Transverse colon (tissue), 4 donors: Measurements from ENCODE around the gene OR5AC2. TPM values are rescaled to one million over a fixed set of nuclear protein-coding genes. Genes with fewer than 3 reads are reported as not detected.

Experiments
- DNase-seq: peaks from one replicate; pipeline ENCODE4 v3.0.0-alpha.2; 2019
- H3K27ac ChIP-seq, 4 donors: fragments of 200-600 bp; sonication (generic); 2 replicates each; pipeline ENCODE4 v1.5.1; 2016 to 2018; ENCODE audit warnings: inconsistent platforms in 4 of 4
- H3K27me3 ChIP-seq: fragments of 200-600 bp; sonication (generic); 2 replicates; pipeline ENCODE4 v1.5.1; 2017; ENCODE audit warnings: inconsistent platforms
- H3K36me3 ChIP-seq, 4 donors: fragments of 200-600 bp; sonication (generic); 2 replicates each; pipeline ENCODE4 v1.5.1; 2017 to 2019; ENCODE audit warnings: inconsistent platforms in 4 of 4
- H3K4me1 ChIP-seq, 4 donors: fragments of 200-600 bp; sonication (generic); 2 replicates each; pipeline ENCODE4 v1.5.1; 2017 to 2020; ENCODE audit warnings: inconsistent platforms in 4 of 4
- H3K4me3 ChIP-seq, 4 donors: fragments of 200-600 bp; sonication (generic); 1 replicate in 1 of 4; 2 replicates in 3 of 4; pipeline versions ENCODE4 v1.5.1 to v1.6.1; 2017 to 2019; ENCODE audit warnings: inconsistent platforms in 4 of 4
- H3K9me3 ChIP-seq, 2 donors: fragments of 200-600 bp; sonication (generic); 2 replicates each; pipeline ENCODE4 v1.5.1; 2017 to 2019; ENCODE audit warnings: inconsistent platforms in 2 of 2
- EP300 ChIP-seq: sonication (generic); formaldehyde crosslinking; IDR thresholded peaks from one replicate; pipeline ENCODE4 v1.6.1; 2017; ENCODE audit warnings: antibody characterized with exemption, low read depth
- POLR2A ChIP-seq: fragments of 450-650 bp; IDR thresholded peaks from one replicate; pipeline ENCODE4 v1.6.1; 2016; ENCODE audit warnings: antibody characterized with exemption, mild to moderate bottlenecking, moderate library complexity
- POLR2AphosphoS5 ChIP-seq, 3 donors: sonication (generic); formaldehyde crosslinking; IDR thresholded peaks; one replicate each; pipeline ENCODE4 v1.6.1; 2016; ENCODE audit warnings: antibody characterized with exemption in 3 of 3
- whole genome bisulfite sequencing, 2 donors: methylation state at CpG; one replicate each; pipeline ENCODE4 v1.1.5; 2018; ENCODE audit warnings: low coverage in 1 of 2; 5-methylcytosine and 5-hydroxymethylcytosine counted together
- in situ Hi-C, 4 donors: fragments of 200-750 bp; cut with MboI; loops; one replicate each; pipeline versions ENCODE4 v1.15.0 to v1.15.1; 2017; ENCODE audit warnings: low sequenced_read_pairs in 3 of 4, low pct_ligation_motif_present in 1 of 4, low pct_unique_long_range_greater_than_20kb in 1 of 4
- intact Hi-C: fragments of 100-400 bp; cut with DNase I; formaldehyde crosslinking; loops from one replicate; pipeline ENCODE4 v1.15.1; 2023; ENCODE audit warnings: low total_unique reads
- total RNA-seq, 4 donors: library from RNA; depleted of rRNA; stranded (reverse); fragments of >200 nt; gene quantifications; one replicate each; pipeline ENCODE4 v1.1.0, GENCODE V29; 2016
- TF ChIP-seq, protein P1 (sequence below), 5 experiments: fragments of 200-600 bp in 3 of 5; fragments of 450-650 bp in 2 of 5; sonication (generic) in 3 of 5; IDR thresholded peaks; 1 replicate in 2 of 5; 2 replicates in 3 of 5; pipeline ENCODE4 v1.5.1; 2016 to 2017; ENCODE audit warnings: antibody characterized with exemption in 5 of 5, inconsistent platforms in 3 of 5, mild to moderate bottlenecking in 2 of 5, moderate library complexity in 1 of 5

Gene OR5AC2, protein sequence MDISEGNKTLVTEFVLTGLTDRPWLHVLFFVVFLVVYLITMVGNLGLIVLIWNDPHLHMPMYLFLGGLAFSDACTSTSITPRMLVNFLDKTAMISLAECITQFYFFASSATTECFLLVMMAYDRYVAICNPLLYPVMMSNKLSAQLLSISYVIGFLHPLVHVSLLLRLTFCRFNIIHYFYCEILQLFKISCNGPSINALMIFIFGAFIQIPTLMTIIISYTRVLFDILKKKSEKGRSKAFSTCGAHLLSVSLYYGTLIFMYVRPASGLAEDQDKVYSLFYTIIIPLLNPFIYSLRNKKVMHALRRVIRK
- total RNA-seq = not detected

DNA sequence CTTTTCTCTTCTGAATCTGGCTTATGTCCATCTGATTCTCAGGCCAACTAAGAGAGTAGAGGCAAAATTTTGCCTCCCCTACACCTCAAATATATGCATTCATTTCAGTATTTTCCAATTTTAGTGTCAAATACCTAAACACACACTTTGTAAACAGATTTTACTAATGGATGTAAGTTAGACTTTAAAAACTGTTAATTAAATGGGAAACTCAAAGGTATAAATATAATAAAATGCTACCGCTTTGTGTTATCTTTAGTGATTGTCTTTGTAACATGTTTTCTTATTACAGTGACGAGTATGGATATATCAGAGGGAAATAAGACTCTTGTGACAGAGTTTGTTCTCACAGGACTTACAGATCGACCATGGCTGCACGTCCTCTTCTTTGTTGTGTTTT is at the start of gene OR5AC2:
Gene OR5AC2, plus strand, starts transcription at position 301 of the 400 bp plus-strand sequence. Its CDS starts 0 bp downstream, at position 301.
- in situ Hi-C loops = no loop called here
- no peak within 1 kb of the TSS for H3K4me3 ChIP-seq
- no peaks in the 10 kb centered on the region for H3K27me3 ChIP-seq
- H3K27ac ChIP-seq = no peak within 1 kb of the TSS
- WGBS, 2 donors = 88 to 96% methylated on average over 4 of the region's 4 CpGs
- intact Hi-C loops = no loop called here
- no peaks in the 10 kb centered on the region for H3K9me3 ChIP-seq
- DNase-seq = no peak
- no peaks in the 10 kb centered on the region for H3K4me1 ChIP-seq
- H3K36me3 ChIP-seq = no peaks in the 10 kb centered on the region
- TF ChIP-seq EP300 = no peak
- TF ChIP-seq, protein P1, sequence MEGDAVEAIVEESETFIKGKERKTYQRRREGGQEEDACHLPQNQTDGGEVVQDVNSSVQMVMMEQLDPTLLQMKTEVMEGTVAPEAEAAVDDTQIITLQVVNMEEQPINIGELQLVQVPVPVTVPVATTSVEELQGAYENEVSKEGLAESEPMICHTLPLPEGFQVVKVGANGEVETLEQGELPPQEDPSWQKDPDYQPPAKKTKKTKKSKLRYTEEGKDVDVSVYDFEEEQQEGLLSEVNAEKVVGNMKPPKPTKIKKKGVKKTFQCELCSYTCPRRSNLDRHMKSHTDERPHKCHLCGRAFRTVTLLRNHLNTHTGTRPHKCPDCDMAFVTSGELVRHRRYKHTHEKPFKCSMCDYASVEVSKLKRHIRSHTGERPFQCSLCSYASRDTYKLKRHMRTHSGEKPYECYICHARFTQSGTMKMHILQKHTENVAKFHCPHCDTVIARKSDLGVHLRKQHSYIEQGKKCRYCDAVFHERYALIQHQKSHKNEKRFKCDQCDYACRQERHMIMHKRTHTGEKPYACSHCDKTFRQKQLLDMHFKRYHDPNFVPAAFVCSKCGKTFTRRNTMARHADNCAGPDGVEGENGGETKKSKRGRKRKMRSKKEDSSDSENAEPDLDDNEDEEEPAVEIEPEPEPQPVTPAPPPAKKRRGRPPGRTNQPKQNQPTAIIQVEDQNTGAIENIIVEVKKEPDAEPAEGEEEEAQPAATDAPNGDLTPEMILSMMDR (IDR thresholded peaks at IDR 0.05) = no peak
- TF ChIP-seq POLR2A = no peak
- no peak for TF ChIP-seq POLR2AphosphoS5 (IDR thresholded peaks at IDR 0.05)

DNA sequence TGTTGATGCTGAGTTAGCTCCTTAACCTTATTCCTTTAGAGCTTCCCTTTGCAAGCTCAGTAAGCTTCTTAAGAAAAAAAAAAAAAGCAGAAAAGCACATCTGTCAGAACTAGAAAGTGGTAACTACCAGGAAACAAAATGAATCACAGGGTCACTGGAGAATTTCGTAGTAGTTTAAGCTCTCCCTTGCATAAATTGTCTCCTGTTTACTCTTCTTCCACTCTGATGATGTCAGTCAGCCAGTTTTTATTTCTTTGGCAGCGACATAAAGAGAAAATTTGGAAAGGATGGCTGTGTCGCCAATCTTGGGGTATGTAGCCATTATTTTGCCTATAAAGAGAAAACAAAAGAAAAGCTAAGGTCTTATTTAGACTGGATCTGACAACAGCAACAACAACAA is 48.7 kb upstream of the OR5AC2 start:
- intact Hi-C loops = no loop called here
- Histone ChIP-seq H3K27me3 (peaks cover 21% of the 10 kb centered on the region), H3K27ac (no peak overlapping the region), H3K9me3 (no peaks in the 10 kb centered on the region), H3K36me3 (no peaks in the 10 kb centered on the region), H3K4me3 (no peak overlapping the region), H3K4me1 (no peaks in the 10 kb centered on the region)
- in situ Hi-C loops = loop anchor here in 2 of 4 donors (25.0 kb wide), 3 partner anchors 299 to 774 kb away; partner anchors contain the start of gene CPOX (in 1 of the 2)
- no peak for TF ChIP-seq POLR2AphosphoS5 (IDR thresholded peaks at IDR 0.05)
- no peak for TF ChIP-seq EP300
- TF ChIP-seq, protein P1 (IDR thresholded peaks at IDR 0.05) = no peak
- TF ChIP-seq POLR2A = no peak
- no peak for DNase-seq
- WGBS, 2 donors = 41 to 44% methylated on average over 3 of the region's 3 CpGs

DNA sequence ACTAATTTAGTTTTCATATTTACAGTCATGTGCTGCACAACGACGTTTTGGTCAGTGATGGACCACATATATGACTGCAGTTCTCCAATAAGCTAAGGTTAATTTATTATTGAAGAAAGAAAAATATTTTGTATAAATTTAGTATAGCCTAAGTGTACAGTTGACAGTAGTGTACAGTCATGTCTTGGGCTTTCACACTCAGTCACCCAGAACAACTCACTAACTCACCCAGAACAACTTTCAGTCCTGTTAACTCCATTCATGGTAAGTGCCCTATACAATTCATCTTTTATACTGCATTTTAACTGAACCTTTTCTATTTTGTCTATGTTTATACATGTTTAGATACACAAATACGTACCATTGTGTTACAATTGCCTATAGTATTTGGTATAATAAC is 48.1 kb upstream of the OR5AC2 start:
- Histone ChIP-seq H3K9me3 (no peaks in the 10 kb centered on the region), H3K4me3 (no peak overlapping the region), H3K4me1 (no peaks in the 10 kb centered on the region), H3K27me3 (peaks cover 21% of the 10 kb centered on the region), H3K36me3 (no peaks in the 10 kb centered on the region), H3K27ac (no peak overlapping the region)
- 51 to 58% methylated on average over 3 of the region's 3 CpGs for WGBS, 2 donors
- no peak for DNase-seq
- no peak for TF ChIP-seq EP300
- TF ChIP-seq POLR2AphosphoS5 (IDR thresholded peaks at IDR 0.05) = no peak
- TF ChIP-seq POLR2A = no peak
- TF ChIP-seq, protein P1 (IDR thresholded peaks at IDR 0.05) = no peak
- intact Hi-C loops (no loop called here), in situ Hi-C loops (loop anchor here in 2 of 4 donors (25.0 kb wide), 3 partner anchors 298 to 773 kb away; partner anchors contain the start of gene CPOX (in 1 of the 2))

DNA sequence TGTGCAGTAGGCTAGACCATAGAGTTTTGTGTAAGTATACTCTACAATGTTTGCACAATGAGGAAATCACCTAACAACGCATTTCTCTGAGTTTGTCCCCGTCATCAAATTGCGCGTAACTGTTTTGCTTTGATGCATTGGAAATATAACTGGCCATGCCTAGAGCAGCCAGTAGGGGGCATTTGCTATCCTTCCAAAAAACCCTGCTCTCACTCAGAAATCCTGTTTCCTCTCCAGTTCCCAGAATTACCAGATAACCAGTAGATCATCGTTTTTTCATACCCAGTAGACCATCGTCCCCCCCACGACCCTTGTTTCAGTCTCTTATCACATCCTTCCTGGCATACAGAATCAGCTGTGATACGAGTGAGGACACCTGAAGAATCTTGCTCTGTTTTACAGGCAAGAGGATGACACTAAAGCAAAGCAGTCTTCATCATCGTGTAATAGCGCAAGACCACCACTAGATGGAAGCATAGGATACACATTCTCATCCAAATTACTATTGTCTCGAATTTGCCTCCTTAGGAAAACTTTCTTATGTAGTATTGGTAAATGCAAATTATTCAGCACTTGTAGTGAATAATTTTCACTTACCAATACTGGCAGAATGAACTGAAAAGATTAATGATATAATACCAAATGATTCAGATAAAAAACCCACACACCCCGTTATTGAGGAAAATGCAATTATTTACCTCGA is 47.5 kb upstream of the OR5AC2 start:
- TF ChIP-seq POLR2AphosphoS5 (IDR thresholded peaks at IDR 0.05) = no peak
- TF ChIP-seq, protein P1 (IDR thresholded peaks at IDR 0.05) = peak; percentile 78 to 91 (median 89)
- H3K36me3 ChIP-seq = no peaks in the 10 kb centered on the region
- in situ Hi-C loops = loop anchor here (5.0 to 25.0 kb wide), 5 partner anchors 293 to 773 kb away; partner anchors contain the start of gene CPOX (in 1 of the 4)
- no peaks in the 10 kb centered on the region for H3K4me1 ChIP-seq
- intact Hi-C loops = loop anchor here (10.0 kb wide), 1 partner anchor 285 kb away; no protein-coding TSS in a partner anchor
- peak; percentile 44 for DNase-seq
- H3K9me3 ChIP-seq = no peaks in the 10 kb centered on the region
- peaks cover 21% of the 10 kb centered on the region for H3K27me3 ChIP-seq
- peak overlapping the region in 2 of 4 donors; percentile 14 to 27 for H3K4me3 ChIP-seq
- WGBS, 2 donors = 14 to 36% methylated on average over 5 to 13 of the region's 13 CpGs
- H3K27ac ChIP-seq = peak overlapping the region in 1 of 4 donors; percentile 27
